HEK293 (cell line): ENCODE data around the gene SSTR3.

Experiments used
- ATF2 ChIP-seq: fragments of 450-650 bp; formaldehyde crosslinking; IDR thresholded peaks from 2 replicates; pipeline ENCODE4 v1.5.1; 2016; ENCODE audit warnings: missing biosample characterization, missing genetic modification characterization, low read depth
- BCL11A ChIP-seq: fragments of 450-650 bp; formaldehyde crosslinking; IDR thresholded peaks from 2 replicates; pipeline ENCODE4 v1.5.1; 2016; ENCODE audit warnings: low read depth, missing biosample characterization, missing genetic modification characterization
- BCL11B ChIP-seq: fragments of 450-650 bp; formaldehyde crosslinking; IDR thresholded peaks from 2 replicates; pipeline ENCODE4 v1.5.1; 2016; ENCODE audit warnings: low read depth, missing biosample characterization, missing genetic modification characterization
- BCL6B ChIP-seq: fragments of 450-650 bp; formaldehyde crosslinking; IDR thresholded peaks from 2 replicates; pipeline ENCODE4 v1.5.1; 2017; ENCODE audit warnings: missing biosample characterization, missing genetic modification characterization
- GLIS1 ChIP-seq: fragments of 450-650 bp; formaldehyde crosslinking; IDR thresholded peaks from 2 replicates; pipeline ENCODE4 v1.5.1; 2016; ENCODE audit warnings: missing biosample characterization, missing genetic modification characterization
- OSR2 ChIP-seq: fragments of 450-650 bp; formaldehyde crosslinking; IDR thresholded peaks from 2 replicates; pipeline ENCODE4 v1.5.1; 2016; ENCODE audit warnings: missing biosample characterization, missing genetic modification characterization
- SP2 ChIP-seq: fragments of 450-650 bp; formaldehyde crosslinking; IDR thresholded peaks from 2 replicates; pipeline ENCODE4 v1.5.1; 2016; ENCODE audit warnings: missing biosample characterization, missing genetic modification characterization
- ZBTB7A ChIP-seq: fragments of 450-650 bp; formaldehyde crosslinking; IDR thresholded peaks from 2 replicates; pipeline ENCODE4 v1.5.1; 2016; ENCODE audit warnings: low read depth, missing biosample characterization, missing genetic modification characterization
- ZFHX2 ChIP-seq: fragments of 450-650 bp; formaldehyde crosslinking; conservative IDR thresholded peaks from 2 replicates; pipeline ENCODE4 v1.5.1; 2016; ENCODE audit warnings: missing biosample characterization, missing genetic modification characterization
- ZFP37 ChIP-seq: fragments of 450-650 bp; formaldehyde crosslinking; IDR thresholded peaks from 2 replicates; pipeline ENCODE4 v1.5.1; 2016; ENCODE audit warnings: missing biosample characterization, missing genetic modification characterization
- ZFP41 ChIP-seq: fragments of 450-650 bp; formaldehyde crosslinking; IDR thresholded peaks from 2 replicates; pipeline ENCODE4 v1.5.1; 2016; ENCODE audit warnings: missing biosample characterization, missing genetic modification characterization, borderline replicate concordance
- ZNF16 ChIP-seq: fragments of 450-650 bp; formaldehyde crosslinking; IDR thresholded peaks from 2 replicates; pipeline ENCODE4 v1.5.1; 2016; ENCODE audit warnings: low read depth, missing biosample characterization, missing genetic modification characterization
- ZNF174 ChIP-seq: fragments of 450-650 bp; formaldehyde crosslinking; IDR thresholded peaks from 2 replicates; pipeline ENCODE4 v1.5.0; 2017; ENCODE audit warnings: missing biosample characterization, mild to moderate bottlenecking, missing genetic modification characterization
- ZNF239 ChIP-seq: fragments of 450-650 bp; formaldehyde crosslinking; IDR thresholded peaks from 2 replicates; pipeline ENCODE4 v1.5.1; 2016; ENCODE audit warnings: missing biosample characterization, missing genetic modification characterization
- ZNF274 ChIP-seq, 2 experiments: fragments of 200-500 bp in 1 of 2; fragments of 450-650 bp in 1 of 2; sonication (Bioruptor generic) in 1 of 2; formaldehyde crosslinking in 1 of 2; IDR thresholded peaks; 2 replicates each; pipeline versions ENCODE4 v1.5.1 to v1.6.1; 2014 to 2016; ENCODE audit warnings: borderline replicate concordance in 1 of 2, inconsistent platforms in 1 of 2, low read length in 1 of 2, missing biosample characterization in 1 of 2, missing genetic modification characterization in 1 of 2
- ZNF280D ChIP-seq: fragments of 450-650 bp; formaldehyde crosslinking; IDR thresholded peaks from 2 replicates; pipeline ENCODE4 v1.5.1; 2016; ENCODE audit warnings: missing biosample characterization, missing genetic modification characterization
- ZNF518A ChIP-seq: fragments of 450-650 bp; formaldehyde crosslinking; conservative IDR thresholded peaks from 2 replicates; pipeline ENCODE4 v1.5.1; 2016; ENCODE audit warnings: low read depth, missing biosample characterization, missing genetic modification characterization
- ZNF560 ChIP-seq: fragments of 450-650 bp; formaldehyde crosslinking; IDR thresholded peaks from 2 replicates; pipeline ENCODE4 v1.5.1; 2017; ENCODE audit warnings: missing biosample characterization, missing genetic modification characterization, borderline replicate concordance
- ZNF623 ChIP-seq: fragments of 450-650 bp; formaldehyde crosslinking; IDR thresholded peaks from 2 replicates; pipeline ENCODE4 v1.5.1; 2016; ENCODE audit warnings: missing biosample characterization, missing genetic modification characterization
- TF ChIP-seq, protein P1 (sequence below): fragments of 450-650 bp; formaldehyde crosslinking; IDR thresholded peaks from 2 replicates; pipeline ENCODE4 v1.5.1; 2016; ENCODE audit warnings: missing biosample characterization, missing genetic modification characterization
- TF ChIP-seq, protein P2 (sequence below): fragments of 450-650 bp; formaldehyde crosslinking; IDR thresholded peaks from 2 replicates; pipeline ENCODE4 v1.5.1; 2016; ENCODE audit warnings: missing biosample characterization, missing genetic modification characterization

Gene SSTR3

DNA sequence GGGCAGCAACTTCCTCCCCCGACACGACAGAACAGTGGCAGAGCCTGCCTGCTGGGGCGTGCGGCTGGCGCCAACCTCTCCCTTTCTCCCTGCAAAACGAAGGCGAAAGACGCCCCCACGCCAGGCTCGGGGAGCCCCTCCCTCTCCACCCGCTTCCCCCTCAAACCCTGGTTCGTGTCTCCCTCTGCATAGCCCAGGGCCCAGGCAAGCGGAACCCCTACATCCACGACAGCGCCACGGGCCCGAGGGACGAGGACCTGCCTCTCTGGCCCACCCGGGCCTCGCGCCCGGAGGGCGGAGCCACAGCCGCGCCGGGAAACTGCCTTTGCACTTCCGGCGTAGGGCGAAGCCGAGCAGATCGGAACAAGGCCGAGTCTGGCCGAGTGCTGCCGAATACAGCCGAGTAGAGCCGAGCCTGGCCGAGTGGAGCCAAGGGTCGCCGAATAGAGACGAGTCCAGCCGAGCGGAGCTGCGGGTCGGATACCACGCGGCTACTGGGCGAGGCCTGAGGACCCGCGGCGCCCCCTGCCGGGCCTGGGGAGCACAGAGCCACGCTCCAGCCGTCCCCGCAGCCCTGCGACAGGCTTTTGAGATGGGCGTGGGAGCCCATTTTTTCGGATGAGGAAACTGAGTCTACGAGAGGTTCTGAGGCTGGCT, 13.0 kb downstream of the SSTR3 start (continued):
- TF ChIP-seq ZNF280D (tag by site-specific recombination) (no peak), SP2 (peak; percentile 82), ATF2 (tag by site-specific recombination) (no peak), ZNF560 (tag by site-specific recombination) (no peak), ZBTB7A (tag by site-specific recombination) (peak; percentile 52; the same call in 1 of the 2 replicates), ZNF16 (tag by site-specific recombination) (no peak), BCL11A (tag by site-specific recombination) (no peak), ZNF274 (IDR thresholded peaks at IDR 0.05; ENCODE audit: low read length) (no peak), ZNF274 (tag by site-specific recombination; IDR thresholded peaks at IDR 0.05; ENCODE audit: borderline replicate concordance) (no peak), ZFHX2 (tag by site-specific recombination) (peak; percentile 69), ZNF239 (tag by site-specific recombination) (no peak), ZNF174 (no peak), ZFP37 (tag by site-specific recombination) (peak; percentile 61), OSR2 (tag by site-specific recombination) (peak; percentile 4; the same call in 1 of the 2 replicates), ZFP41 (tag by site-specific recombination) (no peak), ZNF518A (tag by site-specific recombination) (0 out of 2 replicates have a peak, but pooled peaks have one; percentile 28), BCL6B (tag by site-specific recombination) (no peak), GLIS1 (tag by site-specific recombination) (peak; percentile 8), ZNF623 (tag by site-specific recombination) (no peak), BCL11B (0 out of 2 replicates have a peak, but pooled peaks have one; percentile 22)
- TF ChIP-seq, protein P1, sequence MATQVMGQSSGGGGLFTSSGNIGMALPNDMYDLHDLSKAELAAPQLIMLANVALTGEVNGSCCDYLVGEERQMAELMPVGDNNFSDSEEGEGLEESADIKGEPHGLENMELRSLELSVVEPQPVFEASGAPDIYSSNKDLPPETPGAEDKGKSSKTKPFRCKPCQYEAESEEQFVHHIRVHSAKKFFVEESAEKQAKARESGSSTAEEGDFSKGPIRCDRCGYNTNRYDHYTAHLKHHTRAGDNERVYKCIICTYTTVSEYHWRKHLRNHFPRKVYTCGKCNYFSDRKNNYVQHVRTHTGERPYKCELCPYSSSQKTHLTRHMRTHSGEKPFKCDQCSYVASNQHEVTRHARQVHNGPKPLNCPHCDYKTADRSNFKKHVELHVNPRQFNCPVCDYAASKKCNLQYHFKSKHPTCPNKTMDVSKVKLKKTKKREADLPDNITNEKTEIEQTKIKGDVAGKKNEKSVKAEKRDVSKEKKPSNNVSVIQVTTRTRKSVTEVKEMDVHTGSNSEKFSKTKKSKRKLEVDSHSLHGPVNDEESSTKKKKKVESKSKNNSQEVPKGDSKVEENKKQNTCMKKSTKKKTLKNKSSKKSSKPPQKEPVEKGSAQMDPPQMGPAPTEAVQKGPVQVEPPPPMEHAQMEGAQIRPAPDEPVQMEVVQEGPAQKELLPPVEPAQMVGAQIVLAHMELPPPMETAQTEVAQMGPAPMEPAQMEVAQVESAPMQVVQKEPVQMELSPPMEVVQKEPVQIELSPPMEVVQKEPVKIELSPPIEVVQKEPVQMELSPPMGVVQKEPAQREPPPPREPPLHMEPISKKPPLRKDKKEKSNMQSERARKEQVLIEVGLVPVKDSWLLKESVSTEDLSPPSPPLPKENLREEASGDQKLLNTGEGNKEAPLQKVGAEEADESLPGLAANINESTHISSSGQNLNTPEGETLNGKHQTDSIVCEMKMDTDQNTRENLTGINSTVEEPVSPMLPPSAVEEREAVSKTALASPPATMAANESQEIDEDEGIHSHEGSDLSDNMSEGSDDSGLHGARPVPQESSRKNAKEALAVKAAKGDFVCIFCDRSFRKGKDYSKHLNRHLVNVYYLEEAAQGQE (tag by site-specific recombination) = no peak
- TF ChIP-seq, protein P2, sequence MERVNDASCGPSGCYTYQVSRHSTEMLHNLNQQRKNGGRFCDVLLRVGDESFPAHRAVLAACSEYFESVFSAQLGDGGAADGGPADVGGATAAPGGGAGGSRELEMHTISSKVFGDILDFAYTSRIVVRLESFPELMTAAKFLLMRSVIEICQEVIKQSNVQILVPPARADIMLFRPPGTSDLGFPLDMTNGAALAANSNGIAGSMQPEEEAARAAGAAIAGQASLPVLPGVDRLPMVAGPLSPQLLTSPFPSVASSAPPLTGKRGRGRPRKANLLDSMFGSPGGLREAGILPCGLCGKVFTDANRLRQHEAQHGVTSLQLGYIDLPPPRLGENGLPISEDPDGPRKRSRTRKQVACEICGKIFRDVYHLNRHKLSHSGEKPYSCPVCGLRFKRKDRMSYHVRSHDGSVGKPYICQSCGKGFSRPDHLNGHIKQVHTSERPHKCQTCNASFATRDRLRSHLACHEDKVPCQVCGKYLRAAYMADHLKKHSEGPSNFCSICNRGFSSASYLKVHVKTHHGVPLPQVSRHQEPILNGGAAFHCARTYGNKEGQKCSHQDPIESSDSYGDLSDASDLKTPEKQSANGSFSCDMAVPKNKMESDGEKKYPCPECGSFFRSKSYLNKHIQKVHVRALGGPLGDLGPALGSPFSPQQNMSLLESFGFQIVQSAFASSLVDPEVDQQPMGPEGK (tag by site-specific recombination) = peak; percentile 42
